PC-9 (cell line): ENCODE data around the gene LAMA3.

Source experiments
- CTCF ChIP-seq: fragments of 200-600 bp; sonication (generic); conservative IDR thresholded peaks from 2 replicates; pipeline ENCODE4 v1.6.1; 2017; ENCODE audit warnings: mixed run types, antibody characterized with exemption, mild to moderate bottlenecking, moderate library complexity
- EZH2 ChIP-seq: fragments of 200-600 bp; sonication (generic); IDR thresholded peaks from 2 replicates; pipeline ENCODE4 v1.8.0; 2017; ENCODE audit warnings: antibody characterized with exemption, low read depth

- TF ChIP-seq CTCF (no peak), EZH2 (no peak)
Observed at GRCh38 chr18:23810396-23810795, 121.1 kb downstream of the LAMA3 start.
